AML-193 (cell line): Measurements from ENCODE around the gene MYL12B.
A peak's percentile ranks its signal among the peaks of the same experiment; 100 is the strongest.

ENCODE experiments used
- DNase-seq, 2 experiments: peaks; one replicate each; lab custom pipeline; 2025; lab: John Stamatoyannopoulos, UW

Gene MYL12B

DNA sequence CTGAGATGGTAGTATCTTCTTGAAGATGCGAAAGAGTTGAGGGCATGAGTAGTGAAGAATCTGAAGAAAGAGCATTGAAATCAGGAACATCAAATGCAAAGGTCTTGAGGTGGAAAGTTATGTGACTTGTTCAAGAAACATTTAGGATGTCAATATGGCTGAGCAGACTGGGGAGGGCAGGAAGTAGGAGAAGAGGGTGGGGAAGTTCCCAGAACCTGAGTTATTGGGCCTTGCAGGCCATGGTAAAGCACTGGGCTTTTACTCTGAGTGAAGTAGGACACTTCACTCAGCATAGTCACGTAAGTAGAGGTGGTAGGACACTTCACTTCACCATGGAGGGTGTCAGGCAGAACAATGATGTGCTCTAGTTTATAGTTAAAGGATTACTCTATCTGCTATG lies 26.1 kb upstream of the MYL12B start:
- no peak for DNase-seq

DNA sequence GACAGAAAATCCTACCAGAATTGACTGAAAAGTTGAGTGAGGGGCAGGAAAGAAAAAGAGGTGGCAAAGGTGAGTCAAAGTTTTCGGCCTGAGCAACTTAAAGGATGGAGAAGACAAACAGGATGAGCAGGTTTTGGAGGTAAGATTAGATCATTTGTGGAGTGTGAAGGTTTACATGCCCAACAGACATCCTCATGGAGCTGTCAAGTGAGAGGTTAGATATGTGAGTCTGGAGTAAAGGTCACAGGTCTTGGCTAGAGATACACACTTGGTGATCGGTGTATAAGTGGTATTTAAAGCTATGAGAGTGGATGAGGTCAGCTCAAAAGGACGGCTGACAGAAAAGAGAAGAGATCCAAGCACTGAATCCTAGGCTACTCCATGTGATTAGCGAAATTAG lies 25.5 kb upstream of the MYL12B start:
- no peak for DNase-seq

DNA sequence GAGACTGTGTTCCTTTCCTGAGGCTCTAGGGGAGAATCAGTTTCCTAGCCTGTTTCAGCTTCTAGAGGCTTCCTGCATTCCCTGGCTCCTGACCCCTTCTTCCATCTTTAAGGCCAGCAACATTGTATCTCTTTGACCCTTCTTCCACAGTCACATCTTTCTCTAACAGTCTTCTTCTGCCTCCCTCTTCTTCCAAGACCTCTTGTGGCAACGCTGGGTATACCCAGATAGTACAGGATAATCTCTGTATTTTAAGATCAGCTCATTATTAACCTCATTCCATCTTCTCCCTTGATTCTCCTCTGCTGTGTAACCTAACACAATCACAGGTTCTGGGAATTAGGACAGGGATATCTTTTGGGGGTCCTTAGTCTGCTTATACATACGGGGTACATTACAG lies 23.2 kb upstream of the MYL12B start:
- no peak for DNase-seq

DNA sequence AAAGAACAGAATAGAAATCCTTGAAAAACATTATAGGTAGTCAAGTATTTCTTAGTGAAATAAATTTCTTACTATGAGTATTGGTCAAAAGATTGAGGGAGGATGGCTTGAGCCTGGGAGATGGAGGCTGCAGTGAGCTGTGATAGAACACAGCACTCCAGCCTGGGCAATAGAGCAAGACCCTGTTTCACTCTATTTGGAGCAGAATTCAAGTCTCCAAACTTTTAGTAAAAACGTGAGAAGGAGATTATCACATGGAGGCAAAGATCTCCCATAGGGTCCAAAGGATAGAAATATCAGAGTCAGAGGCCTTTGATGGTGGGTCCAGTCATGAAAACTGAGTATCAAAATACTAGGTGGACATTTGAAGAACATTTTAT lies 16.8 kb upstream of the MYL12B start:
- DNase-seq = no peak

DNA sequence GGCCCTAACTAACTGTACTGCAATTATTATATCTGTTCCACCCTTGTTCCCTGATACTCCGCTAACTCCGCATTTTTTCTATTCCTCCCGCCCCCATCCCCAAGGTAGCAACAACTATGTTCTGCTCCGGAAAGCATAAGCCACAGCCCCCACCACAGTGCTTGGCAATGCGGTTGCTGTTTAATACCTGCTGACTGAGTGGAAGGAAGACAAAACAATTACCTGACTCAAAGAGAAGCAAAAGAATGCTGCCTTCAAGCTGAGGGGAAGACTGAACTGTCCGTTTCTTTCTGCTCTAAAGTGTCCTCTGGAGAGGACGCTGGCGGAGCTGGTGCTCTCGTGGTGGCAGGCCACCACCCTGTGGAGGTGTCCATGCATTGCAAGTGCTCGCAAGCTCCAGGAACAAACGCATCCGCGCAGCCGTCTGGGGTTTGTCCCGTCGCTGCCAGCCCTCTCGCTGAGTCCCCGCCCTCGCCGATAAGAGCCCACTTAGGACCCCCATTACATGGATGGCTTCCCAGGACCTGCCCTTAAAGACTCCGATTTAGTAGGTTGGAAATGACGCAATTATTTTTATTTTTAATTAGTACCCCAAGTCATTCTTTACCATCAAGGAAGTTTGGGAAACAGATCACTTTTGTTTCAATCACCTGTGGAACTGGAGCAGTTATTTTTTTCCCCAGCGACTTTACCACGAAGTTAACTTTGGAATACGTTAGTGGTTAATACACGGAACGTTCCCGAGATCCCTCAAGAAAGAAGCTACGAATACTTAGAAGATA lies 15.9 kb upstream of the MYL12B start:
- peak; percentile 82 to 85 for DNase-seq

DNA sequence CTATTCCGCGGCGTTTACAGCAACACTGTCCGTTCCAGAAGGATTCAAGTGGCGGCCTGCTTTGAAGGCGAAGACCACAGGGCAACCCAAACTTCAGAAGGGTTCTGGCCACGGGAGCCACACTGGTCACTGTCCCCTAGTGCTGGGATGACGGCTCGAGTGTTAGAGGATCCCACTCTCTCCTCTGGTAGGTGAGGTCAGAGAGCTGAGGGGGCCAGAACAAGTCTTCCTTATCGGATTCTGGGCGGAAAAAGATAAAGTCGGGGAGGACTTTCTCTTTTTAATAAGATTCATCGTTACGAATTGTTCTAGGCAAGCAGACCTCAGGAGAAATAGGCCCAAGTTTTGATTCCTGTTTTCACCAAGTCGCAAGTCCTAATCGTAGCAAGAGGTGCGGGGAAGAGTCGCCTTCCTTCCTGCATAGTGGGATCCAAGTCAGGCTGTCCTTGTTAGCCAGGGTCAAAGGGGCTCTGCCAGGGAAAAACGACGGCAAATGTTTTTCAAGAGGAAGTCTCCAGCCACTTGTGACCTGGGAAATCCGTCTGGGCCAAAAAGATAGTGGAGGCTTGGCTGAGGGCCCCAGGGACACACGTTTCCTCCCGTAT lies 15.2 kb upstream of the MYL12B start:
- DNase-seq = no peak

DNA sequence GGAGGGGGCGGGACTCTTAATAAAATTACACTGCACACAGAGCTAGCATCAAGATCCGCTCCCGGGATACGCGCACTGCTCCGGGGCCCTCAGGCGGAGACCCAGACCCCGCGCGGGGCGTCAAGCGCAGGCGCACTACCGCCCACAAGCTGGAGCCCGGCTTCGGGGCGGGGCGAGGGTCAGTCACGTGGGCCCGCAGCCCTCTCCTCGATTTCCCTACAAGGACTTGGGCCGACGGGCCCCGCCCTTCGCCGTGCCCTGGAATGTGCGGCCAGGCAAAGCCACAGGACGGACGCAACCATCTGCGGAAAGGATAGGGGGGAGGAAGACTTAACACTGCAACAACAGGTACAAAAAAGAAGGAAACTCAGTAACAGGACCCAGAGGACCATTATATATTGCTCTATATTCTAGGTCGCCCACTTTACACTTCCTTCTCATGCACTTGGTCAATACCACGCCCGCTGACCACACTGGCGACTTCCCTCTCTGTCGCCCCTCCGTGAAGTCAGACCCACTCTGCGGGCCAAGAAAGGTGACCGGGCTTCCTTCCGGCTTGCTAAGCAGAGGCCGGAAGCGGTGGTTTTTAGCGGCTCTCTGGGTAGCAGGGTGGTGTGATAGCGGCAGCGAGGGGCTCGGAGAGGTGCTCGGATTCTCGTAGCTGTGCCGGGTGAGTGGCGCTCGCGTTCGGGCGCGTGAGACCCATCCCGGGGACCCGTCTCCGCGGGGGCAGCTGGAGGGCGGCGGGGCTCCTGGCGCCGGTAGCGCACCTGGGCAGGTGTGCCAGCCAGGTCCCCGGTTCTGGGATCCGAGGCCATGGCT lies 14.5 kb upstream of the MYL12B start, which contains the start of gene MYL12A:
Gene MYL12A (plus strand): TSS at position 562 of the 822 bp plus-strand sequence. CDS start 5,447 bp downstream, outside the sequence.
- peak; percentile 94 to 97 for DNase-seq

DNA sequence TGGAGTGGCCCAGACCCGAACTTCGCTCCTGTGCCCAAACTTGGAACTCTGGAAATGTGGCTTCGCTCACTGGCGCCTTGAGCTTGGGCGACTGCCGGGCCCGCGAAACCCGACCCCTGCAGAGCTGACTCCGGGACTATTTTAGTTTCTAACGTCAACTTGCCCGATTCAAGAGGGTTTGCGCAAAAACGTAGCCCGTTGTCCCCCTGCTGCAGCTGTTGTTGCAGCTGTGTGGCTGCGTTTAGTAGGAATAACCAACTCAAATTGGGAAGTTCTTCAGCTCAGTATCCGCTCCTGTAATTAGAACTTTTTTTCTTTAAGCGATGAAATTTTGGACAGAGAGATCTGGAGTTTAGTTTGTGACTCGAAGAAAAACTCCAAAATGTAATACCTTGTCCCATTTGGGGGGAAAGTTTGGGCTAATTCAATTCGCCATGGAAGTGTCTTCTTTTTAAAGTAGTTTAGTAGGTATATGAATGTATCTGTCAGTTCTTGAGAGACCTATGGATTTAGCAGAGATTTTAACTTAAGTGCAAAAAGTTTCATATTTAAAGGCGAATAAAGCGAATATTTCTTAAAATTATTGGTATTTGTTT lies 13.8 kb upstream of the MYL12B start:
- DNase-seq = no peak

DNA sequence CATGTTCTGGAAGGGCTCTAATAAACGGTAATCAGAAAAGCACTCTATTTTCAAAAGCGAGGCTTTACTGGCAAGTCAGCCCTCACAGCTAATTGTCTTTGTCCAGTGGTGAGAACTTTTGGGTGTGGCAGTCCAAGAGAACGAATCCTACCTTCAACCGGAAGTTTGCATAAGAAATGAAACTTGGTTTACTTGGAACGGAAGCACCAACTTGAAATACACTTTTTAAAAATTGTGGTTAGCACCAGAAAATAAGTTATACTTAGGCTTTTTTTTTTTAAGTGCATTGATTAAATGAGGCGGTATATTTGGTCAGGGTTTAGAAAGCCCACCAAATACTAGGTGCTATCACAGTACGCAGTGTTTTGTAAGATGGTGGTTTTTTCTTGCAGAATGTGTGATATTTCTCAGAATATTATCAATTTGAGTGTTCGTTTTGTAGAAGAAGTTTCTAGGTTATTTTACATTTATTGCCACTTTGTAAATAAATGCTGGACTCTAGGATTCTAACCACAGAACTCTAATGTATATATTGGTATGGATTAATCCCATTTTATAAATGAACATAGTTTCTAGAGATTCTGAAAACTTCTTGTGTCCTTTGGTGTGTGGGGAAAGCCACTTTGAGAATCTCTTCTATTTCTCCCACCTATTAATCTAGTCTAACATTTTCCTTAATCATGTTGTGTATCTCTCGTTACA lies 13.1 kb upstream of the MYL12B start:
- peak; percentile 53 to 67 for DNase-seq

DNA sequence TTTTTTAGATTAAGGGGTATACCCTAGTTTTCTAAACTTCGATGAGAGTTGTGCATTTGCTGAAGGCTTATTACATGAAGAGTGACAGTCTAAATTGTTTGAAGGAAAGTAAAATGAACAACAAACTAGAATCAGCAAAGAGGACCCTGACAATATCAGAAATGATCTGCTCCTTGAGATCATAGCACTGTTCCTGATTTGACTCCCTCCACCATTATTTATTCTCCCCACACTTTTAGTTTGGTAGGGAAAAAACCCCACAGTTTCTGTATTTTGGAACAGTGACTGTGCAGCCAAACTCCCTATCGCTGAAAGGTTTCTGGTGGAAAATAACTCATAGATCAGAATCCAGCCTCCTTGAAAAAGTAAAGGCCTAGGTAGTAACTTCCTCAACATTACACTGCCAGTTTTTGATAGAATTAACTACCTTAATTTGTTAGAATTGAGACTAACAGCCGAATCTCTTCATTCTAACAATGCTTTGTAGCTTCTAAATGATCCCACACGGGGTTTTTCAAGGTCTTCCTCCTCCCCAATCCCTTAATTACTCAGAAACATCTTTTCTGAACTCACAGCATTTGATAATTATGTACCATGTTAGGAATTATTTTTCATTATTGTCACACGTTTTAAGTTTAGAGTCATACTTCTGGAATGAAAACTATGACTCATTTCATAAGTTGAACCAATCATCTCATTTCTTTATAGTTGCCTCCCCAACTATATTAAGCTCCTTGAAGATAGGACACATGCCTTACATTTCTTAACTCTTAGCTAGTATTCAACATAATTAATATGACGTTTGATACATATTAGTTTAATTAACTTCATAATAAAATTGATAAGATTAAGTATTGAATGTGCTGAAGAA lies 11.5 kb upstream of the MYL12B start:
- no peak for DNase-seq

DNA sequence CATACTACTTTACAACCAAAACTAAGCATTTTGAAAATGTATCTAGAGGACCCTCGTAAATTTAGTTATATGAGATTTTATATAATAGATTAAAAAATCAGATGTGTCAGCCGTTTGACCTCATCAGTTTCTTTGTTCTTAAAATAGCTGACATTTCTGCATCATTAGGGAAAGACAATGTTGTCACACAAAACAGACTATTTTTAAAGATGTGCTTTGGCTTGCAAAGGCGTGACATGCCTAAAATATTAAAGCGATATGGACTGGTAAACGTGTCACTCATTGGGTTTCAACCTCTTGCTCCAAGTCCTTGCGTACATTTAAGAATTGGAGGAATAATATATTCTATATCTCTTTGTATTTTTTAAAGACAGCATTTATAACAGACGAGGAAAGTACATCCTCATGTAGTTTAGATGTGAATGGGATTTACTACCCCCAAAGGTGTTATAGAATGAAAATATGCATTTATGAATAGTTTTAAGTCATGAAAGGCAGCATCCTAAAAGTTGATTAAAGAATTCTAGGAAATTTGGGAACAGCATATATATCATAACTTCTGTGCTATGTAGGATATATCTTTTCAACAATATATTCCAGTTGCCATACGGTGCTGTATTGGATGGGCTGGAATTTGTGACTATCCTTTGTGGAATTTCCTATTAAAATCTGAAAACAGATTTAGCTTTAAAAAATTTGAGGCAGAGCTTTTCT lies 10.5 kb upstream of the MYL12B start:
- no peak for DNase-seq

DNA sequence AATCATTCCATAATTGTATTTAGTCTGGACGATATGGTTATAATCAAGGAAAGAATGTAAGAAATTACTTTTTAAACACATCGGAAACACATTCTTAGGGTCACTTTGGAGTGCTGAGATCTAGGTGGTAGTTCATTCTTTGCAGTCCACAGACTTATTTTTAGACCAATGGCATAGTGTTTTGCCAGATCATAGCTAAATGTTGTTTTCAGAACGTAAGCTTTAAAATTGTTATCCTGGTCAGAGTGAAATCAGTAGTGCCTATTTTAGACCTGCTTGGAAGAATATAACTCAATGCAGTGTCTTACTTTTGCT lies 10.0 kb upstream of the MYL12B start:
- no peak for DNase-seq

DNA sequence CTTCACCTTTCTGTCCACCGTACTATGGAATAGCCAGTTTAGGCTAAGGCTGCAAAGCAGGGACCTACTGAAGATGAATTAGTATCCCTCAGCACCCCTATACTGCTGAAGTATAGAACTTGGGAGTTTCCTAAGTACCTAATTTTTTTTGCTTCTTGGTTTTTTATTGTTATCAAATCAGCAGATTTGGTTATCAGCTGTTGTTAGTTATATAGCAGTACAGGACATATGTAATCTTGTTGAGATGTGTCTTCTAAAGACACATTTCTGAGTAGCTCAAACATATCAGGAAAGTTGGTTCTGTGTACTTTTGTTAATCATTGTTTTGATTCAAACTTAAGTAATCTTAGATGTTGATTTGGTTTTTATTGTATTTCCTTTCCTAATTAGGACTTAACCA lies 9.1 kb upstream of the MYL12B start:
- no peak for DNase-seq

DNA sequence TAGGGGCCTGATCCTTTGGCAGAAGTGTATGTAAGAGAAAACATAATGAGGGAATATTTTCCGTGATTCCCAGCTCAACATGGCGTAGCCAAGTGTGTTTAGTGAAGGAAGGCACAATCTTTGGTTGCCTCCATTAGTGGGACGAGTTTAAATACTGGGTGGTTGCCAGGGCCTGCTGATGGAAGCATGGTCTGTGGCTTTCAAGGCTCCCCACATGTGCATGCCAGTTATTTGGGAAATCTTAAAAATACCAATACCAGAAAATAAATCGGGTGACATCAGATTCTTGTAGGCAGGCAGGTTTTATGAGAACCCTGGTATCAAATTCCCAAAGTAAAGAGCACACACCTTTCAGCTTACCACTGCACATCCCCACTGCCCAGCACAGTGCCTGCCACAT lies 7.2 kb upstream of the MYL12B start:
- DNase-seq = no peak

DNA sequence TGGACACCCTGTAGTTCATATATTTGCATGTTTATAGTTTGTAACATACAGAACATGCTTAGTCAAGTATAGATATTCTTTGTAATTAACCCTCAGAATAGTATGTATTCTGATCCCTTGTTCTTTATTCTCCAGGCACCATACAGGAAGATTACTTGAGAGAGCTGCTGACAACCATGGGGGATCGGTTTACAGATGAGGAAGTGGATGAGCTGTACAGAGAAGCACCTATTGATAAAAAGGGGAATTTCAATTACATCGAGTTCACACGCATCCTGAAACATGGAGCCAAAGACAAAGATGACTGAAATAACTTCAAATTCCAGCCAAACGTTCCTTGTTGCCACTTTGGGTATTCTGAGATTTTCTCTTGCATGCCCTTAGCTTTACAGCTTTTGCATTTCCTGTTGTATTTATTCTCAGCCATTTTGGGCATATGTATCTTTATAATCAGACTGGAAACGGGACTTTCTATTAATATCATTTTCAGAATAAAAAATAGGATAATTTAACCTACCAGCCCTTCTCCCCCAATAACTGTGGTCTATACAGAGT lies 6.2 kb upstream of the MYL12B start:
- DNase-seq = no peak

DNA sequence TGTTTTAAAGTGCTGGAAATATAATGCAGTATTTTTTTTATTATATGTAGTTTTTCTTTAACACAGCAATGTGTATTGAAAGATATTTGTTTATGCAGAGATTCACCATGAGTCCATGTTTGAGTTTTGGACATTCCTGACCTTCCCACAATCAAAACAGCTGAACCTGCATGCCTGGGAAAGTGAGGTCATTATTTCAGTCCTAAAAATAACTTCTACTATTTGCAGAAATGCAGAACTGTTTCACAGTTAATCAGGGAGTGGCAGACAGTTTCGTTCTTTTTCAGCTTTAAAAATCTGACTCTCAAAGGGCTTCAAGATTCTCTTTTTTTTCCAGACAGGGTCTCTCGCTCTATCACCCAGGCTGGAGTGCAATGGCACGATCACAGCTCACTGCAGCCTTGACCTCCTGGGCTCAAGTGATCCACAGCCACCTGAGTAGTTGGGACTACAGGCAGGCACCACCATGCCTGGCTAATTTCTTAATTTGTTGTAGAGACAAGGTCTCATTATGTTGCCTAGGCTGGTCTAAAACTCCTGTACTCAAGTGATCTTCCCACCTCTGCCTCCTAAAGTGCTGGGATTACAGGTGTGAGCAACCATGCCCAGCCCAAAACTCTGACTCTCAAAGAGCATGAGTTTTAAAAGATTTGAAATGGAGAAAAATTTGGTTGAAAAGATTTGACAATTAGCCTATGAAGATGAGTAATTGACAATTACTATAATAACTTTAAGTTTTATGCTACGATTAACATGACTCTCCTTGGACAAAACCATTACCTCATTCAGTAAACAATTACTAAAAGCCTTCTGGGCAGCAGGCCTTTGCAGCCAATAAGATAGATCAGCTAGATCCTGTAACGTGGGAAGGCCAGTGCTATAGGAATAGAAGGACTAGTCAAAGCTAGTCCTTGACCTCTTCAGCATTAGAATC lies 5.0 kb upstream of the MYL12B start:
- DNase-seq = no peak

DNA sequence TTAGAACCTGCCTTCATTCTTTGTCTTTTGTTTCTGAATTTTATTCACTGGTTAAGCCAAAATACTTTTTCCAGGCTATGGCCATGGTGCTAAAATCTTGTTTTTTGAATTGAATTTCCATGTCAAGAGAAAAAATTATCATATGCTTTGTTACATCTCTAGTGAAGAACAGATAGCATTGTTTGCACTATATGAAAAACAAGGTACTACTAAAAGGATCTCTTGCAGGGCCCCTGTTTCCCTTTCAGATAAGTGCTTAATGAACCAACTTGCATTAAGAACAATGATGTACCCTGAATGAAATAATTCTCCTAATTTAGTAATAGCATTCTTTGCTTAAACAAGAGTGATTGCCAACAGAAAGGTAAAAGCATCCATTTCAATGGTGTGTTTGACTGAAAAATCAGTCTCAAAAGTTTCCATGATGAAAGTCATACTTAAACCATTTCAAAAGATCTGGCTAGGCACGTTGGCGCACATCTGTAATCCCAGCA lies 4.3 kb upstream of the MYL12B start:
- no peak for DNase-seq

DNA sequence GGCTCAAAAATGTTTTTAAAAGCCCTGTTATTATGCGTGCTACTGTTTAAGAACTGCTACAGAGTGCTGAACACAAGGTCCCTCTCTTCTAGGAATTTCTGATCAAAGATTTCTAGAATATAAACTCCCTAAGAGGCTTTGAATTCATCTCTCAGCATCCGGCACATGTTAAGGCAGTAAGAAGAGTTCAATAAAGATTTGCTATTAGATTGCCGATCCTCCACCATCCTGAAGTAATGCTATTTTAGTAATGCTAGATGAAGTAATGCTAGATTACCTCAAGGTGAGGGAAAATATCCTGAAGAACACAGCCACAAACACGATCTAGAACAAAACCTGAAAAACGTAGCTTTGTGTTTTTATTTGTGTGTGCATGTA lies 949 bp upstream of the MYL12B start:
- DNase-seq = no peak
